Activated naive CD4-positive, alpha-beta T cell treated with anti-CD3 and anti-CD28 coated beads, Interleukin-2, amount 50 U/mL, for 24 hours (primary cell): ENCODE measurements around the gene CBX5.
"Not testable (repeated sequence)": the region's sequence is repeated elsewhere in the genome, so short reads cannot be mapped to it uniquely, and the experiment has no call there.

Source experiments
- H3K27ac Mint-ChIP-seq: one replicate; pipeline ENCODE4 v1.8.0; 2021; ENCODE audit warnings: mild to moderate bottlenecking, mixed read lengths
- H3K27me3 Mint-ChIP-seq: one replicate; pipeline ENCODE4 v1.8.0; 2021; ENCODE audit warnings: mixed read lengths
- H3K36me3 Mint-ChIP-seq: one replicate; pipeline ENCODE4 v1.8.0; 2021; ENCODE audit warnings: mixed read lengths
- H3K4me1 Mint-ChIP-seq: one replicate; pipeline ENCODE4 v1.8.0; 2021; ENCODE audit warnings: mixed read lengths
- H3K4me3 Mint-ChIP-seq: one replicate; pipeline ENCODE4 v1.8.0; 2021; ENCODE audit warnings: mild to moderate bottlenecking, mixed read lengths
- H3K9me3 Mint-ChIP-seq: one replicate; pipeline ENCODE4 v1.8.0; 2021; ENCODE audit warnings: mixed read lengths

CBX5 gene

GRCh38 chr12:54206791-54207190 lies 73.1 kb downstream of the CBX5 start:
- H3K36me3 Mint-ChIP-seq: no peaks in the 10 kb centered on the region
- H3K27ac Mint-ChIP-seq: no peak overlapping the region
- peaks cover 10% of the 10 kb centered on the region for H3K27me3 Mint-ChIP-seq
- no peak overlapping the region for H3K4me3 Mint-ChIP-seq
- H3K9me3 Mint-ChIP-seq: no peaks in the 10 kb centered on the region
- peaks cover 5% of the 10 kb centered on the region for H3K4me1 Mint-ChIP-seq

GRCh38 chr12:54204316-54204715 lies 75.6 kb downstream of the CBX5 start:
- Mint-ChIP-seq H3K27ac (no peak overlapping the region), H3K4me3 (no peak overlapping the region), H3K27me3 (peaks cover 26% of the 10 kb centered on the region), H3K36me3 (no peaks in the 10 kb centered on the region), H3K4me1 (peaks cover 5% of the 10 kb centered on the region), H3K9me3 (no peaks in the 10 kb centered on the region)

- no peaks in the 10 kb centered on the region for H3K36me3 Mint-ChIP-seq
- H3K27ac Mint-ChIP-seq: peak overlapping the region; percentile 12
- H3K4me1 Mint-ChIP-seq: no peaks in the 10 kb centered on the region
- no peaks in the 10 kb centered on the region for H3K9me3 Mint-ChIP-seq
- H3K27me3 Mint-ChIP-seq: peaks cover 41% of the 10 kb centered on the region
- no peak overlapping the region for H3K4me3 Mint-ChIP-seq
Observed at GRCh38 chr12:54201001-54201794, 78.7 kb downstream of the CBX5 start.

- Mint-ChIP-seq H3K4me3 (no peak overlapping the region), H3K27me3 (peaks cover 42% of the 10 kb centered on the region), H3K4me1 (no peaks in the 10 kb centered on the region), H3K36me3 (no peaks in the 10 kb centered on the region), H3K27ac (no peak overlapping the region), H3K9me3 (no peaks in the 10 kb centered on the region)
Observed at GRCh38 chr12:54200412-54200811, 79.5 kb downstream of the CBX5 start.

GRCh38 chr12:54199917-54200316 lies 80.0 kb downstream of the CBX5 start:
- Mint-ChIP-seq H3K9me3 (no peaks in the 10 kb centered on the region), H3K4me3 (no peak overlapping the region), H3K4me1 (no peaks in the 10 kb centered on the region), H3K27me3 (peaks cover 47% of the 10 kb centered on the region), H3K36me3 (no peaks in the 10 kb centered on the region), H3K27ac (no peak overlapping the region)

GRCh38 chr12:54199034-54199433 lies 80.9 kb downstream of the CBX5 start:
- Mint-ChIP-seq H3K4me3 (no peak overlapping the region), H3K36me3 (no peaks in the 10 kb centered on the region), H3K27me3 (peaks cover 52% of the 10 kb centered on the region), H3K4me1 (no peaks in the 10 kb centered on the region), H3K27ac (no peak overlapping the region), H3K9me3 (no peaks in the 10 kb centered on the region)

GRCh38 chr12:54197431-54197909 lies 82.5 kb downstream of the CBX5 start:
- Mint-ChIP-seq H3K27me3 (peaks cover 56% of the 10 kb centered on the region), H3K9me3 (no peaks in the 10 kb centered on the region), H3K4me1 (no peaks in the 10 kb centered on the region), H3K4me3 (no peak overlapping the region), H3K36me3 (no peaks in the 10 kb centered on the region), H3K27ac (no peak overlapping the region)

- no peak overlapping the region for H3K27ac Mint-ChIP-seq
- no peaks in the 10 kb centered on the region for H3K9me3 Mint-ChIP-seq
- no peaks in the 10 kb centered on the region for H3K36me3 Mint-ChIP-seq
- peaks cover 59% of the 10 kb centered on the region for H3K27me3 Mint-ChIP-seq
- H3K4me3 Mint-ChIP-seq: no peak overlapping the region
- H3K4me1 Mint-ChIP-seq: no peaks in the 10 kb centered on the region
Observed at GRCh38 chr12:54197010-54197409, 82.9 kb downstream of the CBX5 start.

GRCh38 chr12:54196396-54196795 lies 83.5 kb downstream of the CBX5 start:
- Mint-ChIP-seq H3K4me1 (peaks cover 2% of the 10 kb centered on the region), H3K27ac (no peak overlapping the region), H3K9me3 (no peaks in the 10 kb centered on the region), H3K27me3 (peaks cover 59% of the 10 kb centered on the region), H3K36me3 (no peaks in the 10 kb centered on the region), H3K4me3 (no peak overlapping the region)

GRCh38 chr12:54195737-54196347 lies 84.1 kb downstream of the CBX5 start:
- H3K27ac Mint-ChIP-seq: no peak overlapping the region
- peaks cover 7% of the 10 kb centered on the region for H3K4me1 Mint-ChIP-seq
- peaks cover 55% of the 10 kb centered on the region for H3K27me3 Mint-ChIP-seq
- no peak overlapping the region for H3K4me3 Mint-ChIP-seq
- no peaks in the 10 kb centered on the region for H3K9me3 Mint-ChIP-seq
- H3K36me3 Mint-ChIP-seq: no peaks in the 10 kb centered on the region

- Mint-ChIP-seq H3K4me3 (no peak overlapping the region), H3K27ac (no peak overlapping the region), H3K9me3 (no peaks in the 10 kb centered on the region), H3K27me3 (peaks cover 49% of the 10 kb centered on the region), H3K36me3 (no peaks in the 10 kb centered on the region), H3K4me1 (peaks cover 7% of the 10 kb centered on the region)
Observed at GRCh38 chr12:54195080-54195736, 84.7 kb downstream of the CBX5 start.

- H3K9me3 Mint-ChIP-seq, H3K27ac Mint-ChIP-seq, H3K4me1 Mint-ChIP-seq, H3K36me3 Mint-ChIP-seq, H3K4me3 Mint-ChIP-seq: not testable (repeated sequence)
- peaks cover 45% of the 10 kb centered on the region for H3K27me3 Mint-ChIP-seq
Observed at GRCh38 chr12:54194611-54195010, 85.3 kb downstream of the CBX5 start.

- Mint-ChIP-seq H3K4me1 (peaks cover 12% of the 10 kb centered on the region), H3K36me3 (no peaks in the 10 kb centered on the region), H3K4me3 (no peak overlapping the region), H3K27me3 (peaks cover 39% of the 10 kb centered on the region), H3K9me3 (no peaks in the 10 kb centered on the region), H3K27ac (peak overlapping the region; percentile 13)
Observed at GRCh38 chr12:54193434-54193833, 86.5 kb downstream of the CBX5 start.

- H3K27ac Mint-ChIP-seq: no peak overlapping the region
- no peaks in the 10 kb centered on the region for H3K36me3 Mint-ChIP-seq
- peaks cover 27% of the 10 kb centered on the region for H3K27me3 Mint-ChIP-seq
- H3K4me3 Mint-ChIP-seq: no peak overlapping the region
- no peaks in the 10 kb centered on the region for H3K9me3 Mint-ChIP-seq
- H3K4me1 Mint-ChIP-seq: peaks cover 27% of the 10 kb centered on the region
Observed at GRCh38 chr12:54191550-54192022, 88.3 kb downstream of the CBX5 start.

- H3K36me3 Mint-ChIP-seq: no peaks in the 10 kb centered on the region
- no peaks in the 10 kb centered on the region for H3K9me3 Mint-ChIP-seq
- no peak overlapping the region for H3K27ac Mint-ChIP-seq
- peaks cover 28% of the 10 kb centered on the region for H3K4me1 Mint-ChIP-seq
- no peak overlapping the region for H3K4me3 Mint-ChIP-seq
- peaks cover 23% of the 10 kb centered on the region for H3K27me3 Mint-ChIP-seq
Observed at GRCh38 chr12:54191126-54191525, 88.8 kb downstream of the CBX5 start.

GRCh38 chr12:54189198-54189539 lies 90.8 kb downstream of the CBX5 start:
- no peak overlapping the region for H3K27ac Mint-ChIP-seq
- H3K4me3 Mint-ChIP-seq: peak overlapping the region; percentile 86
- H3K36me3 Mint-ChIP-seq: no peaks in the 10 kb centered on the region
- peaks cover 31% of the 10 kb centered on the region for H3K4me1 Mint-ChIP-seq
- no peaks in the 10 kb centered on the region for H3K9me3 Mint-ChIP-seq
- peaks cover 12% of the 10 kb centered on the region for H3K27me3 Mint-ChIP-seq
